T-helper 1 cell treated with Interleukin-12 subunit alpha and Interleukin-12 subunit beta and Interleukin-4 antibody, amounts not matched to agents 30 μg/mL and 1 μg/mL, for 36 hours (primary cell): ENCODE data around the gene PERCC1.

ENCODE experiments used
- H3K27ac Mint-ChIP-seq: one replicate; pipeline ENCODE4 v1.8.0; 2021; ENCODE audit warnings: mild to moderate bottlenecking, mixed read lengths
- H3K27me3 Mint-ChIP-seq: one replicate; pipeline ENCODE4 v1.8.0; 2021; ENCODE audit warnings: low read depth, mixed read lengths
- H3K36me3 Mint-ChIP-seq: one replicate; pipeline ENCODE4 v1.8.0; 2021; ENCODE audit warnings: low read depth, mixed read lengths
- H3K4me1 Mint-ChIP-seq: one replicate; pipeline ENCODE4 v1.8.0; 2021; ENCODE audit warnings: low read depth, mixed read lengths
- H3K4me3 Mint-ChIP-seq: one replicate; pipeline ENCODE4 v1.8.0; 2021; ENCODE audit warnings: mild to moderate bottlenecking, moderate library complexity, mixed read lengths
- H3K9me3 Mint-ChIP-seq: one replicate; pipeline ENCODE4 v1.8.0; 2021; ENCODE audit warnings: mixed read lengths

The PERCC1 gene

GRCh38 chr16:1401061-1401757 is 29.7 kb upstream of the PERCC1 start:
- Mint-ChIP-seq H3K27ac (no peak overlapping the region), H3K4me1 (no peaks in the 10 kb centered on the region), H3K36me3 (peaks cover 7% of the 10 kb centered on the region), H3K9me3 (no peaks in the 10 kb centered on the region), H3K27me3 (no peaks in the 10 kb centered on the region), H3K4me3 (no peak overlapping the region)

- H3K9me3 Mint-ChIP-seq = no peaks in the 10 kb centered on the region
- peaks cover 7% of the 10 kb centered on the region for H3K36me3 Mint-ChIP-seq
- H3K4me1 Mint-ChIP-seq = no peaks in the 10 kb centered on the region
- H3K27ac Mint-ChIP-seq = no peak overlapping the region
- no peak overlapping the region for H3K4me3 Mint-ChIP-seq
- no peaks in the 10 kb centered on the region for H3K27me3 Mint-ChIP-seq
Measured at GRCh38 chr16:1401758-1402154, 29.1 kb upstream of the PERCC1 start.

GRCh38 chr16:1403036-1403435 is 27.8 kb upstream of the PERCC1 start:
- no peak overlapping the region for H3K27ac Mint-ChIP-seq
- H3K27me3 Mint-ChIP-seq = no peaks in the 10 kb centered on the region
- no peaks in the 10 kb centered on the region for H3K4me1 Mint-ChIP-seq
- H3K36me3 Mint-ChIP-seq = peaks cover 7% of the 10 kb centered on the region
- H3K9me3 Mint-ChIP-seq = no peaks in the 10 kb centered on the region
- H3K4me3 Mint-ChIP-seq = no peak overlapping the region

GRCh38 chr16:1403733-1404132 is 27.1 kb upstream of the PERCC1 start:
- Mint-ChIP-seq H3K4me1 (no peaks in the 10 kb centered on the region), H3K36me3 (peaks cover 7% of the 10 kb centered on the region), H3K9me3 (no peaks in the 10 kb centered on the region), H3K4me3 (no peak overlapping the region), H3K27ac (no peak overlapping the region), H3K27me3 (no peaks in the 10 kb centered on the region)

GRCh38 chr16:1407753-1408152 is 23.1 kb upstream of the PERCC1 start:
- Mint-ChIP-seq H3K4me3 (peak overlapping the region; percentile 44), H3K36me3 (peaks cover 3% of the 10 kb centered on the region), H3K9me3 (no peaks in the 10 kb centered on the region), H3K4me1 (peaks cover 5% of the 10 kb centered on the region), H3K27me3 (no peaks in the 10 kb centered on the region), H3K27ac (no peak overlapping the region)

GRCh38 chr16:1408171-1408837 is 22.6 kb upstream of the PERCC1 start:
- Mint-ChIP-seq H3K4me3 (peak overlapping the region; percentile 40), H3K4me1 (peaks cover 5% of the 10 kb centered on the region), H3K9me3 (no peaks in the 10 kb centered on the region), H3K27ac (peak overlapping the region; percentile 31), H3K27me3 (no peaks in the 10 kb centered on the region), H3K36me3 (peaks cover 3% of the 10 kb centered on the region)

- Mint-ChIP-seq H3K27me3 (no peaks in the 10 kb centered on the region), H3K9me3 (no peaks in the 10 kb centered on the region), H3K27ac (no peak overlapping the region), H3K36me3 (peaks cover 3% of the 10 kb centered on the region), H3K4me3 (peak overlapping the region; percentile 44), H3K4me1 (peaks cover 7% of the 10 kb centered on the region)
Measured at GRCh38 chr16:1412847-1413246, 18.0 kb upstream of the PERCC1 start.

GRCh38 chr16:1413684-1414531 is 17.0 kb upstream of the PERCC1 start:
- Mint-ChIP-seq H3K36me3 (peaks cover 3% of the 10 kb centered on the region), H3K4me1 (peaks cover 7% of the 10 kb centered on the region), H3K4me3 (peak overlapping the region; percentile 82), H3K27ac (peak overlapping the region; percentile 81), H3K9me3 (no peaks in the 10 kb centered on the region), H3K27me3 (no peaks in the 10 kb centered on the region)

GRCh38 chr16:1414532-1415260 is 16.2 kb upstream of the PERCC1 start, which contains the start of gene UNKL:
TSS of gene UNKL (minus strand) at chr16:1414704. CDS start at chr16:1414691, 13 bp downstream.
- no peaks in the 10 kb centered on the region for H3K27me3 Mint-ChIP-seq
- H3K27ac Mint-ChIP-seq = peak within 1 kb of the TSS; percentile 83
- peaks cover 4% of the 10 kb centered on the region for H3K4me1 Mint-ChIP-seq
- H3K36me3 Mint-ChIP-seq = peaks cover 3% of the 10 kb centered on the region
- no peaks in the 10 kb centered on the region for H3K9me3 Mint-ChIP-seq
- peak within 1 kb of the TSS; percentile 82 for H3K4me3 Mint-ChIP-seq

- Mint-ChIP-seq H3K27me3 (no peaks in the 10 kb centered on the region), H3K4me3 (no peak overlapping the region), H3K4me1 (peaks cover 13% of the 10 kb centered on the region), H3K9me3 (no peaks in the 10 kb centered on the region), H3K27ac (peak overlapping the region; percentile 63), H3K36me3 (peaks cover 5% of the 10 kb centered on the region)
Measured at GRCh38 chr16:1416521-1416941, 14.3 kb upstream of the PERCC1 start.

GRCh38 chr16:1420111-1420539 is 10.8 kb upstream of the PERCC1 start:
- Mint-ChIP-seq H3K36me3 (peaks cover 5% of the 10 kb centered on the region), H3K4me3 (peak overlapping the region; percentile 88), H3K4me1 (peaks cover 12% of the 10 kb centered on the region), H3K27me3 (no peaks in the 10 kb centered on the region), H3K27ac (peak overlapping the region; percentile 76), H3K9me3 (no peaks in the 10 kb centered on the region)

- peak overlapping the region; percentile 99 for H3K27ac Mint-ChIP-seq
- no peak overlapping the region for H3K4me3 Mint-ChIP-seq
- no peaks in the 10 kb centered on the region for H3K27me3 Mint-ChIP-seq
- H3K9me3 Mint-ChIP-seq = no peaks in the 10 kb centered on the region
- H3K36me3 Mint-ChIP-seq = peaks cover 5% of the 10 kb centered on the region
- H3K4me1 Mint-ChIP-seq = peaks cover 12% of the 10 kb centered on the region
Measured at GRCh38 chr16:1422076-1422475, 8.8 kb upstream of the PERCC1 start.

GRCh38 chr16:1424028-1424427 is 6.8 kb upstream of the PERCC1 start:
- Mint-ChIP-seq H3K4me3 (no peak overlapping the region), H3K27ac (no peak overlapping the region), H3K9me3 (no peaks in the 10 kb centered on the region), H3K27me3 (no peaks in the 10 kb centered on the region), H3K4me1 (peaks cover 12% of the 10 kb centered on the region), H3K36me3 (peaks cover 5% of the 10 kb centered on the region)
